ENCODE data around the gene ZNF454. TPM values are rescaled to one million over a fixed set of nuclear protein-coding genes. Genes with fewer than 3 reads are reported as not detected.

Gene ZNF454
- not detected for polyA plus RNA-seq (2012; ENCODE audit: insufficient read length, low read depth)

DNA sequence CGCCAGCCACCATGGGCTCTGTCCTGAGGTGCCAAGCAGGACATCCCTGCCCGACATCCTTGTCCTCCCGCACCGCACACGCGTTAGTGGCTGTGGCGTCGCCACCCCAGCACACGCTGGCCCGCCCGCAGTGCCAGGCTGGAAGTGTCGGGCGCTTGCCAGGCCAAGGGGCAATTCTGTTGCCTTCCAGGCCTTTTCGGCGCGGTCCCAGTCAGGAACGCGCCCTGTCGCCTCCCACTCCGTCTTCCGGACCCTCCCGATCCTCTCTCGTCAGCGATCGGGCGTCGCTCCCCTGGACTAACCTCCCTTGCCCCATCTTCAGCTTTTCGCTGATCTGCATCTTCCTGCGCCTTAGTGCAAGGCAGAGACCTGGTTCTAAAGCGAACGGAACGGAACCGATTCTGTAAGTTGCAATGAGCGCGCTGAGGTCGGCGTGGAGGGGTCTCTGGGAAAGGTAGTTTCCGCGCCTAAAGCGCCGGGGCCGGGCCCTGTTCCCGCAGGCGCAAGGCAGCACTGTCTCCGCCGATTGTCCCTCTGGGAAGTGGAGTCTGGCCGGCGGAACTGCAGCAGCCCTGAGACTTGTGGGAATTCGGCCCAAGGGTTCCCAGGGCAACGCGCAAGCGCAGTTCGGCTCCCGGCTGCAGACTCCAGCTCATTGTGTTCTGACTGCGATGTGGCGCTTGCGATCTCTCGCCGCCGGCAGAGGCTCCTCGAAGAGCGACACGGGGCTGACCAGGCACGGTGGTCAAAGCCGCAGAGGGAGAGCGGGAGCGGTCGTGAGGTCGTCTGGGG lies at the start of gene ZNF454:
Gene ZNF454, plus strand, starts transcription at position 630 of the 792 bp plus-strand sequence. CDS start 1,594 bp downstream, outside the sequence.
- TF ChIP-seq SIN3A (IDR thresholded peaks at IDR 0.05; ENCODE audit: borderline replicate concordance, insufficient read depth, low read length) (no peak), TAF1 (IDR thresholded peaks at IDR 0.05; ENCODE audit: borderline replicate concordance, insufficient read depth, low read length) (no peak), POLR2AphosphoS5 (IDR thresholded peaks at IDR 0.05; ENCODE audit: low read depth, low read length) (no peak), FOXP2 (optimal IDR thresholded peaks at IDR 0.05; ENCODE audit: borderline replicate concordance, extremely low read depth, extremely low read length, insufficient read depth) (no peak)
- TF ChIP-seq, protein P1, sequence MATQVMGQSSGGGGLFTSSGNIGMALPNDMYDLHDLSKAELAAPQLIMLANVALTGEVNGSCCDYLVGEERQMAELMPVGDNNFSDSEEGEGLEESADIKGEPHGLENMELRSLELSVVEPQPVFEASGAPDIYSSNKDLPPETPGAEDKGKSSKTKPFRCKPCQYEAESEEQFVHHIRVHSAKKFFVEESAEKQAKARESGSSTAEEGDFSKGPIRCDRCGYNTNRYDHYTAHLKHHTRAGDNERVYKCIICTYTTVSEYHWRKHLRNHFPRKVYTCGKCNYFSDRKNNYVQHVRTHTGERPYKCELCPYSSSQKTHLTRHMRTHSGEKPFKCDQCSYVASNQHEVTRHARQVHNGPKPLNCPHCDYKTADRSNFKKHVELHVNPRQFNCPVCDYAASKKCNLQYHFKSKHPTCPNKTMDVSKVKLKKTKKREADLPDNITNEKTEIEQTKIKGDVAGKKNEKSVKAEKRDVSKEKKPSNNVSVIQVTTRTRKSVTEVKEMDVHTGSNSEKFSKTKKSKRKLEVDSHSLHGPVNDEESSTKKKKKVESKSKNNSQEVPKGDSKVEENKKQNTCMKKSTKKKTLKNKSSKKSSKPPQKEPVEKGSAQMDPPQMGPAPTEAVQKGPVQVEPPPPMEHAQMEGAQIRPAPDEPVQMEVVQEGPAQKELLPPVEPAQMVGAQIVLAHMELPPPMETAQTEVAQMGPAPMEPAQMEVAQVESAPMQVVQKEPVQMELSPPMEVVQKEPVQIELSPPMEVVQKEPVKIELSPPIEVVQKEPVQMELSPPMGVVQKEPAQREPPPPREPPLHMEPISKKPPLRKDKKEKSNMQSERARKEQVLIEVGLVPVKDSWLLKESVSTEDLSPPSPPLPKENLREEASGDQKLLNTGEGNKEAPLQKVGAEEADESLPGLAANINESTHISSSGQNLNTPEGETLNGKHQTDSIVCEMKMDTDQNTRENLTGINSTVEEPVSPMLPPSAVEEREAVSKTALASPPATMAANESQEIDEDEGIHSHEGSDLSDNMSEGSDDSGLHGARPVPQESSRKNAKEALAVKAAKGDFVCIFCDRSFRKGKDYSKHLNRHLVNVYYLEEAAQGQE (IDR thresholded peaks at IDR 0.05; ENCODE audit: insufficient read depth in 1 of 2, low read depth in 2 of 2, low read length in 2 of 2): no peak

GRCh38 chr5:178895615-178896571 lies 45.1 kb upstream of the ZNF454 start, which contains the start of gene ZFP2:
TSS of gene ZFP2 (plus strand) at chr5:178895913. CDS start at chr5:178931314, 35,401 bp downstream.
- no peak for TF ChIP-seq POLR2AphosphoS5 (IDR thresholded peaks at IDR 0.05; ENCODE audit: low read depth, low read length)
- TF ChIP-seq, protein P1 (IDR thresholded peaks at IDR 0.05; ENCODE audit: insufficient read depth in 1 of 2, low read depth in 2 of 2, low read length in 2 of 2): no peak
- peak; percentile 49 for TF ChIP-seq FOXP2 (optimal IDR thresholded peaks at IDR 0.05; ENCODE audit: borderline replicate concordance, extremely low read depth, extremely low read length, insufficient read depth)
- TF ChIP-seq TAF1 (IDR thresholded peaks at IDR 0.05; ENCODE audit: borderline replicate concordance, insufficient read depth, low read length): no peak
- TF ChIP-seq SIN3A (IDR thresholded peaks at IDR 0.05; ENCODE audit: borderline replicate concordance, insufficient read depth, low read length): no peak

GRCh38 chr5:178899289-178899688 lies 41.7 kb upstream of the ZNF454 start:
- TF ChIP-seq, protein P1 (IDR thresholded peaks at IDR 0.05; ENCODE audit: insufficient read depth in 1 of 2, low read depth in 2 of 2, low read length in 2 of 2): no peak
- TF ChIP-seq SIN3A (IDR thresholded peaks at IDR 0.05; ENCODE audit: borderline replicate concordance, insufficient read depth, low read length) (no peak), POLR2AphosphoS5 (IDR thresholded peaks at IDR 0.05; ENCODE audit: low read depth, low read length) (no peak), TAF1 (IDR thresholded peaks at IDR 0.05; ENCODE audit: borderline replicate concordance, insufficient read depth, low read length) (no peak), FOXP2 (optimal IDR thresholded peaks at IDR 0.05; ENCODE audit: borderline replicate concordance, extremely low read depth, extremely low read length, insufficient read depth) (no peak)

GRCh38 chr5:178902849-178903248 lies 38.1 kb upstream of the ZNF454 start:
- TF ChIP-seq POLR2AphosphoS5 (IDR thresholded peaks at IDR 0.05; ENCODE audit: low read depth, low read length) (no peak), FOXP2 (optimal IDR thresholded peaks at IDR 0.05; ENCODE audit: borderline replicate concordance, extremely low read depth, extremely low read length, insufficient read depth) (no peak), SIN3A (IDR thresholded peaks at IDR 0.05; ENCODE audit: borderline replicate concordance, insufficient read depth, low read length) (no peak), TAF1 (IDR thresholded peaks at IDR 0.05; ENCODE audit: borderline replicate concordance, insufficient read depth, low read length) (no peak)
- TF ChIP-seq, protein P1 (IDR thresholded peaks at IDR 0.05; ENCODE audit: insufficient read depth in 1 of 2, low read depth in 2 of 2, low read length in 2 of 2): no peak

All from PFSK-1 (cell line).